ENCODE results near the gene AMELX. TPM values are rescaled to one million over a fixed set of nuclear protein-coding genes. Genes with fewer than 3 reads are reported as not detected.

AMELX gene
- total RNA-seq, 4 donors from 2014 or later, result not detected

- TF ChIP-seq CTCF (IDR thresholded peaks at IDR 0.05) (no peak), POLR2A (IDR thresholded peaks at IDR 0.05) (no peak)
- Histone ChIP-seq H3K4me1 (peaks cover 0 to 6% (median 0%) of the 10 kb centered on the region in 3 donors), H3K4me3 (no peak overlapping the region), H3K27ac (no peak overlapping the region), H3K9me3 (no peaks in the 10 kb centered on the region), H3K27me3 (no peaks in the 10 kb centered on the region), H3K36me3 (no peaks in the 10 kb centered on the region)
- no peak for DNase-seq
- intact Hi-C loops (cut with DNase I), result no loop called here
- 73 to 74% methylated on average over 1 of the region's 1 CpG for WGBS, 2 donors
Observed at GRCh38 chrX:11273544-11273943, 19.7 kb upstream of the AMELX start.

- intact Hi-C loops (cut with DNase I), result no loop called here
Observed at GRCh38 chrX:11282043-11282442, 11.2 kb upstream of the AMELX start.

GRCh38 chrX:11285651-11286050, 7.6 kb upstream of the AMELX start:
- no peaks in the 10 kb centered on the region for H3K4me1 ChIP-seq
- no peak overlapping the region for H3K27ac ChIP-seq
- no peaks in the 10 kb centered on the region for H3K36me3 ChIP-seq
- no peak for DNase-seq
- H3K4me3 ChIP-seq, result no peak overlapping the region
- 68 to 69% methylated on average over 3 of the region's 3 CpGs for WGBS, 2 donors
- intact Hi-C loops (cut with DNase I), result no loop called here
- H3K27me3 ChIP-seq, result no peaks in the 10 kb centered on the region
- TF ChIP-seq POLR2A (IDR thresholded peaks at IDR 0.05) (no peak), CTCF (IDR thresholded peaks at IDR 0.05) (no peak)
- no peaks in the 10 kb centered on the region for H3K9me3 ChIP-seq

More at GRCh38 chrX:11282043-11282442, 11.2 kb upstream of the AMELX start:
- Histone ChIP-seq H3K36me3 (no peaks in the 10 kb centered on the region), H3K27me3 (no peaks in the 10 kb centered on the region), H3K27ac (no peak overlapping the region), H3K9me3 (no peaks in the 10 kb centered on the region), H3K4me3 (no peak overlapping the region), H3K4me1 (no peaks in the 10 kb centered on the region)
- no peak for DNase-seq
- TF ChIP-seq CTCF (IDR thresholded peaks at IDR 0.05), result no peak
- TF ChIP-seq POLR2A (IDR thresholded peaks at IDR 0.05), result no peak
- WGBS, 2 donors, result 31 to 86% methylated on average over 1 to 2 of the region's 2 CpGs

GRCh38 chrX:11287505-11287904, 5.7 kb upstream of the AMELX start:
- no peaks in the 10 kb centered on the region for H3K4me1 ChIP-seq
- no peak for TF ChIP-seq CTCF (IDR thresholded peaks at IDR 0.05)
- no peak for TF ChIP-seq POLR2A (IDR thresholded peaks at IDR 0.05)
- intact Hi-C loops (cut with DNase I), result no loop called here
- no peak overlapping the region for H3K27ac ChIP-seq
- DNase-seq, result no peak
- H3K4me3 ChIP-seq, result no peak overlapping the region
- H3K9me3 ChIP-seq, result no peaks in the 10 kb centered on the region
- no peaks in the 10 kb centered on the region for H3K27me3 ChIP-seq
- H3K36me3 ChIP-seq, result no peaks in the 10 kb centered on the region
- 14 to 20% methylated on average over 1 of the region's 1 CpG for whole genome bisulfite sequencing, 2 donors

GRCh38 chrX:11290416-11291102, 2.7 kb upstream of the AMELX start:
- Histone ChIP-seq H3K4me3 (no peak overlapping the region), H3K27ac (no peak overlapping the region), H3K9me3 (no peaks in the 10 kb centered on the region), H3K4me1 (no peaks in the 10 kb centered on the region), H3K36me3 (no peaks in the 10 kb centered on the region), H3K27me3 (no peaks in the 10 kb centered on the region)
- 67 to 81% methylated on average over 5 to 8 of the region's 8 CpGs for WGBS, 2 donors
- intact Hi-C loops (cut with DNase I), result no loop called here
- TF ChIP-seq CTCF (IDR thresholded peaks at IDR 0.05) (no peak), POLR2A (IDR thresholded peaks at IDR 0.05) (no peak)
- DNase-seq, result no peak
